ENCODE data around the gene C5orf47. TPM values are rescaled to one million over a fixed set of nuclear protein-coding genes. Genes with fewer than 3 reads are reported as not detected.

The C5orf47 gene
- total RNA-seq, 1 experiment from 2014 or later: 0.09 TPM

DNA sequence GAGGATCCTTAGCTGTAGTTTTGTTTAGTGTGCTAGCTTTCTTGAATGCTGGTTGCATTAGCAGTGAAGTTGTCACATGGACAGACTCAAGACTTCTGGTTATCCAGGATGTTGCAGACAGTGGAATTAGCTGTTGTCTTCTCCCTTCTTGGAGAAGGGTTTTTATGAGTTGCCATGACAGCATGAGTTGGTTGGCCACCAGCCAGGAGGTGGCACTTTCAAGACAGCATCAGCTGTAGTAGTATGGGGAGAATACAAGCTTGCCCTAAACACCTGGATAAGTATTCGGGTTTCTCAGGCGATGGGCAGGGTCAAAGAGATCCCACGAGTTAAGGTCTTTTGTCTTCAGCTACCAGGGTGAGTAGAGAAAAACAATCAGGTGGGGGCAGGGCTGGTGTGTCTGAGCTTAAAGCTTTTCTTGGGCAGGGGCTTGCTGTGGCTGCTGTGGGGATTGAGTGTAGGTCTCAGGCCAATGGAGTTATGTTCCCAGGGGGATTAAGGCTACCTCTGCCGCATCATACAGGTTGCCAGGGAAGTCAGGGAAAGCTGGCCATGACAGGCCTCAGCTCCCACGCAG lies 7.7 kb upstream of the C5orf47 start:
- Histone ChIP-seq H3K27me3 (ENCODE audit: insufficient read depth, low read length) (no peaks in the 10 kb centered on the region), H3K4me2 (ENCODE audit: insufficient read depth, insufficient read length, low read length) (no peak overlapping the region), H4K8ac (replicated peaks; ENCODE audit: insufficient read length, low read depth, low read length) (no peak overlapping the region), H3K4me1 (ENCODE audit: insufficient read depth, low read length) (no peaks in the 10 kb centered on the region; the same call in 1 of the 2 replicates), H3K23me2 (ENCODE audit: insufficient read length, low read depth, low read length, poor library complexity, severe bottlenecking) (no peaks in the 10 kb centered on the region), H3K4ac (ENCODE audit: low read depth, low read length) (no peak overlapping the region), H3K14ac (ENCODE audit: insufficient read depth, low read length) (0 out of 2 replicates have a peak overlapping the region, but pooled peaks have one; percentile 1), H3K79me1 (ENCODE audit: insufficient read depth, low read depth, low read length, poor library complexity, severe bottlenecking) (no peaks in the 10 kb centered on the region), H4K5ac (ENCODE audit: insufficient read length, low read depth, low read length) (no peak overlapping the region), H2BK12ac (ENCODE audit: insufficient read length, low read depth, low read length) (no peak overlapping the region), H3K9me3 (ENCODE audit: control insufficient read depth, low read depth, low read length) (no peaks in the 10 kb centered on the region), H2BK15ac (ENCODE audit: low read depth, low read length) (no peak overlapping the region), H2BK120ac (ENCODE audit: low read depth, low read length, poor library complexity, severe bottlenecking) (no peak overlapping the region), H4K91ac (ENCODE audit: insufficient read length, low read depth, low read length) (no peak overlapping the region), H3K18ac (ENCODE audit: insufficient read length, low read depth, low read length) (no peak overlapping the region), H3K23ac (ENCODE audit: insufficient read length, low read depth, low read length) (no peak overlapping the region), H2AK5ac (ENCODE audit: insufficient read length, low read length) (no peak overlapping the region), H3K79me2 (ENCODE audit: insufficient read depth, low read length) (no peaks in the 10 kb centered on the region), H3K27ac (ENCODE audit: insufficient read length, low read depth, low read length) (no peak overlapping the region), H4K20me1 (ENCODE audit: control insufficient read depth, insufficient read depth, insufficient read length) (no peaks in the 10 kb centered on the region), H2AFZ (ENCODE audit: low read length) (no peak overlapping the region), H3K9ac (ENCODE audit: extremely low read depth, insufficient read length, low read length) (no peak overlapping the region), H2BK20ac (ENCODE audit: low read depth, low read length, poor library complexity, severe bottlenecking) (no peak overlapping the region), H3K56ac (ENCODE audit: insufficient read length, low read depth, low read length) (no peak overlapping the region), H3T11ph (ENCODE audit: low read length) (no peak overlapping the region), H2BK5ac (ENCODE audit: insufficient read length, low read length) (no peak overlapping the region)
- H3K4me3 Mint-ChIP-seq: no peak overlapping the region
- no CpG with 5 or more reads among the region's 5 CpGs for WGBS (ENCODE audit: extremely low coverage, insufficient read length, low lambda C conversion rate)
- H3K27ac Mint-ChIP-seq: peak overlapping the region; percentile 9 to 77 (median 72); a peak in 4 of 7 replicates
- peaks cover 20 to 33% of the 10 kb centered on the region in 2 experiments for H3K9me3 Mint-ChIP-seq
- H3K27me3 Mint-ChIP-seq (ENCODE audit: low read depth): peaks cover 2% of the 10 kb centered on the region; the same call in 1 of the 2 replicates
- DNase-seq: no peak
- peaks cover 14 to 21% of the 10 kb centered on the region in 2 experiments for H3K4me1 Mint-ChIP-seq
- peaks cover 3 to 21% (median 8%) of the 10 kb centered on the region in 3 experiments; a peak in 6 of 7 replicates for H3K36me3 Mint-ChIP-seq (ENCODE audit: insufficient read depth in 1 of 3, low read depth in 3 of 3)
- TF ChIP-seq, protein P1, sequence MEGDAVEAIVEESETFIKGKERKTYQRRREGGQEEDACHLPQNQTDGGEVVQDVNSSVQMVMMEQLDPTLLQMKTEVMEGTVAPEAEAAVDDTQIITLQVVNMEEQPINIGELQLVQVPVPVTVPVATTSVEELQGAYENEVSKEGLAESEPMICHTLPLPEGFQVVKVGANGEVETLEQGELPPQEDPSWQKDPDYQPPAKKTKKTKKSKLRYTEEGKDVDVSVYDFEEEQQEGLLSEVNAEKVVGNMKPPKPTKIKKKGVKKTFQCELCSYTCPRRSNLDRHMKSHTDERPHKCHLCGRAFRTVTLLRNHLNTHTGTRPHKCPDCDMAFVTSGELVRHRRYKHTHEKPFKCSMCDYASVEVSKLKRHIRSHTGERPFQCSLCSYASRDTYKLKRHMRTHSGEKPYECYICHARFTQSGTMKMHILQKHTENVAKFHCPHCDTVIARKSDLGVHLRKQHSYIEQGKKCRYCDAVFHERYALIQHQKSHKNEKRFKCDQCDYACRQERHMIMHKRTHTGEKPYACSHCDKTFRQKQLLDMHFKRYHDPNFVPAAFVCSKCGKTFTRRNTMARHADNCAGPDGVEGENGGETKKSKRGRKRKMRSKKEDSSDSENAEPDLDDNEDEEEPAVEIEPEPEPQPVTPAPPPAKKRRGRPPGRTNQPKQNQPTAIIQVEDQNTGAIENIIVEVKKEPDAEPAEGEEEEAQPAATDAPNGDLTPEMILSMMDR (conservative IDR thresholded peaks at IDR 0.05): no peak
